ENCODE data around the gene SMIM9. TPM values are rescaled to one million over a fixed set of nuclear protein-coding genes. Genes with fewer than 3 reads are reported as not detected.

Gene SMIM9
- polyA plus RNA-seq, 1 experiment = not detected

DNA sequence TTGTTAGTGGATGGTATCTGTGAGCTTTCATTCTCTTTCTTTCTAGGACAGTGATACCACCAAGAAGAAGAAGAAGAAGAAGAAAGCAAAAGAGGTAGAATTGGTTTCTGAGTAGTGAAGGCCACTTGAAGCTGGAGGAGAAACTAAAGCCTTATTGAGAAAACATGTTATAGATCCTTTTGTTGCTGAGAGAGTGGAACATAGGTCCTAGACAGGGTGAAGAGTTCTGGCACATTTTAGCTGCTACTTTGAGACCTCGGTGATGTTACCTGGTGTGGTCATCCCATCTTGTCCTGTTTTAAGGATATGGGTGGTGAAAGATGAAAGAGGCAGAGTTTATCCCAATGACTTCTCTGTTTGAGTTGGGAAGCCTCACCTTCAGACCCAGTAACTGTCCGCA lies 57.7 kb downstream of the SMIM9 start:
- POLR2A ChIA-PET = no interaction called here

DNA sequence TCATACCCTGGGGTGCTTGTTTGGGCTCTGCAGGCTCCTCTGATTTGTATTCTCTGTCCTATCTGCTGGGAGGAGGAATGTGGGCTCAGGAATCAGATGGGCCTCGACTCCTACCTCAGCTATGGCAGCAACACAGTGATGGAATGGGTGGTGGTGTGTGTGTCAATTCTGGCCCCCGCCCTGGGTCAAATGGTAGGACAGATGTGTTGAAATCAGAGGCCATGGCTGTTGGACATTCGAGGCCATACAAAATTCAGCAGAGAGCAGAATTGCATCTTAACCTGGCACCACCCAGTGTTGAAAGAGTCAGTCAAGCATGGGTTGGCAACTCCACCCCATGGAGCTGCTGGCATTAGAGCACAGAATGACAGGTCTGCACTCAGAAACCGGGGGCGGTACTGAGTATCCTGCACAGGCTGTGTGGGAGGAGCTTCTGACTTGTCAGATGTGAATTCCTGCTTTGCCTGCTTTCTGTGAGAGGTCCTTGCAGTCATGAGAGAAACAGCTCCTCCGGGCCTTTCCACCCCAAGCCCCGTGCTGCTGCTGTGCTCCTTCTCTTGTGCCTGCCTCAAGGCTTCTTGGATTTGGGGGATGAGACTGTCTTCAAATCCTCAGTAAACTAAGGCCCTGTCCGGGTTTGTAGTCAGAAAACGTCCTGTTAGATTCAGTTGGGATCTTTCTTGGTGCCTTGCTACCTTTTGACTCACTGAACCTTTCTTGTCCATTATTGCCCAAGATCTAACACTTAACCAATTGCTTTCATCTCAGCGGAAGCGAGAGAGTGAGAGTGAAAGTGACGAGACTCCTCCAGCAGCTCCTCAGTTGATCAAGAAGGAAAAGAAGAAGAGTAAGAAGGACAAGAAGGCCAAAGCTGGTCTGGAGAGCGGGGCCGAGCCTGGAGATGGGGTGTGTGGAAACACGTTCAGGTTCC lies 58.8 kb downstream of the SMIM9 start:
- Histone ChIP-seq H3K27me3 (ENCODE audit: control insufficient read depth, insufficient read depth, low read length) (no peaks in the 10 kb centered on the region), H3K4me3 (ENCODE audit: low read depth, low read length) (no peak overlapping the region), H3K36me3 (ENCODE audit: control insufficient read depth, insufficient read depth, low read length) (peaks cover 13% of the 10 kb centered on the region)
- POLR2A ChIA-PET = no interaction called here
- TF ChIP-seq, protein P1, sequence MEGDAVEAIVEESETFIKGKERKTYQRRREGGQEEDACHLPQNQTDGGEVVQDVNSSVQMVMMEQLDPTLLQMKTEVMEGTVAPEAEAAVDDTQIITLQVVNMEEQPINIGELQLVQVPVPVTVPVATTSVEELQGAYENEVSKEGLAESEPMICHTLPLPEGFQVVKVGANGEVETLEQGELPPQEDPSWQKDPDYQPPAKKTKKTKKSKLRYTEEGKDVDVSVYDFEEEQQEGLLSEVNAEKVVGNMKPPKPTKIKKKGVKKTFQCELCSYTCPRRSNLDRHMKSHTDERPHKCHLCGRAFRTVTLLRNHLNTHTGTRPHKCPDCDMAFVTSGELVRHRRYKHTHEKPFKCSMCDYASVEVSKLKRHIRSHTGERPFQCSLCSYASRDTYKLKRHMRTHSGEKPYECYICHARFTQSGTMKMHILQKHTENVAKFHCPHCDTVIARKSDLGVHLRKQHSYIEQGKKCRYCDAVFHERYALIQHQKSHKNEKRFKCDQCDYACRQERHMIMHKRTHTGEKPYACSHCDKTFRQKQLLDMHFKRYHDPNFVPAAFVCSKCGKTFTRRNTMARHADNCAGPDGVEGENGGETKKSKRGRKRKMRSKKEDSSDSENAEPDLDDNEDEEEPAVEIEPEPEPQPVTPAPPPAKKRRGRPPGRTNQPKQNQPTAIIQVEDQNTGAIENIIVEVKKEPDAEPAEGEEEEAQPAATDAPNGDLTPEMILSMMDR (IDR thresholded peaks at IDR 0.05; ENCODE audit: insufficient read depth, low read depth, low read length) = no peak
- CTCF ChIA-PET = interaction anchor here (1.4 to 1.7 kb wide), 2 partner anchors 14 to 15 kb away, joined by 3 read pairs; partner anchors contain the start of gene DKC1
- DNase-seq (ENCODE audit: low read depth) = no peak

More for the DNA sequence above, 57.7 kb downstream of the SMIM9 start:
- Histone ChIP-seq H3K27me3 (ENCODE audit: control insufficient read depth, insufficient read depth, low read length) (no peaks in the 10 kb centered on the region), H3K36me3 (ENCODE audit: control insufficient read depth, insufficient read depth, low read length) (peaks cover 13% of the 10 kb centered on the region), H3K4me3 (ENCODE audit: low read depth, low read length) (no peak overlapping the region)
- DNase-seq (ENCODE audit: low read depth) = no peak
- CTCF ChIA-PET = interaction anchor here (1.4 kb wide), 1 partner anchor 15 kb away, joined by 3 read pairs; the partner anchor contains the start of gene DKC1
- TF ChIP-seq, protein P1 (IDR thresholded peaks at IDR 0.05; ENCODE audit: insufficient read depth, low read depth, low read length) = no peak

DNA sequence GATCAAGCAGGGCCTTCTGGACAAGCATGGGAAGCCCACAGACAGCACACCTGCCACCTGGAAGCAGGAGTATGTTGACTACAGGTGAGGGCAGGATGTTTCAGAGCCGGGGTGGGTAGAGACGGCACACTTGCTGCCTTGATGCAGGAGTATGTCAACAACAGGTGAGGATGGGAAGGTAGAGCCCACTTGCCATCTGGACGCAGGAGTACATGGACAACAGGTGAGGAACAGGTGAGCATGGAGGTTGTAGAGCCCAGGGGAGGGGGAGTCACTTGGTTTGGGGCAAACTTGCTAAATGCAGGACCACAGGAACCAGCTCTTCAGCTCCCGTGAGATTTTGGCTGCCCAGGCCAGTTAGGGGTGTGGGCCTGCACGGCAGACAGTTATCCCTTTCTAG lies 59.8 kb downstream of the SMIM9 start:
- no peak for DNase-seq (ENCODE audit: low read depth)
- POLR2A ChIA-PET = no interaction called here
- Histone ChIP-seq H3K27me3 (ENCODE audit: control insufficient read depth, insufficient read depth, low read length) (no peaks in the 10 kb centered on the region), H3K4me3 (ENCODE audit: low read depth, low read length) (no peak overlapping the region), H3K36me3 (ENCODE audit: control insufficient read depth, insufficient read depth, low read length) (peaks cover 15% of the 10 kb centered on the region)
- TF ChIP-seq, protein P1 (IDR thresholded peaks at IDR 0.05; ENCODE audit: insufficient read depth, low read depth, low read length) = no peak
- CTCF ChIA-PET = interaction anchor here (0.8 to 1.7 kb wide), 2 partner anchors 9 to 16 kb away, joined by 3 read pairs; no protein-coding TSS in a partner anchor

Other genes with a start within 250 kb of the SMIM9 start
- gene CTAG1A, start 249.5 kb downstream of the SMIM9 start, polyA plus RNA-seq (2011; rRNA removed) = not detected in 2 replicates
- gene CTAG1B, start 215.4 kb downstream of the SMIM9 start, polyA plus RNA-seq (2011; rRNA removed) = not detected in 2 replicates
- not detected in 2 replicates for gene CTAG2, start 181.1 kb downstream of the SMIM9 start, polyA plus RNA-seq (2011; rRNA removed)
- 0.82 and 0.99 TPM in 2 replicates for gene GAB3, start 83.6 kb downstream of the SMIM9 start, polyA plus RNA-seq (2011; rRNA removed)
- 31.5 and 33.7 TPM in 2 replicates for gene DKC1, start 71.8 kb downstream of the SMIM9 start, polyA plus RNA-seq (2011; rRNA removed)
- 14.2 and 14.7 TPM in 2 replicates for gene MPP1, start 29.2 kb downstream of the SMIM9 start, polyA plus RNA-seq (2011; rRNA removed)
- 6.5 and 7.1 TPM in 2 replicates for gene F8A1, start 51.7 kb upstream of the SMIM9 start, polyA plus RNA-seq (2011; rRNA removed)
- 2.7 and 3.4 TPM in 2 replicates for gene F8, start 188.1 kb upstream of the SMIM9 start, polyA plus RNA-seq (2011; rRNA removed)
- gene FUNDC2, start 192.2 kb upstream of the SMIM9 start, polyA plus RNA-seq (2011; rRNA removed) = 65.2 and 86.6 TPM in 2 replicates
- 10.0 and 13.4 TPM in 2 replicates for gene CMC4, start 236.5 kb upstream of the SMIM9 start, polyA plus RNA-seq (2011; rRNA removed)
- 1.2 and 5.4 TPM in 2 replicates for gene MTCP1, start 236.5 kb upstream of the SMIM9 start, polyA plus RNA-seq (2011; rRNA removed)
- gene BRCC3, start 236.8 kb upstream of the SMIM9 start, polyA plus RNA-seq (2011; rRNA removed) = 11.6 and 16.1 TPM in 2 replicates